Measurements from ENCODE around the gene PEF1.
A peak's percentile ranks its signal among the peaks of the same experiment; 100 is the strongest.

PEF1 gene

GRCh38 chr1:31615939-31616338 is 28.7 kb downstream of the PEF1 start:
- Histone ChIP-seq H3K27ac (no peak overlapping the region), H3K4me1 (peaks cover 49 to 71% (median 61%) of the 10 kb centered on the region in 10 experiments), H3K36me3 (no peaks in the 10 kb centered on the region), H3K4me3 (no peak overlapping the region), H3K9me3 (replicated peaks in 1 of 11) (peaks cover 0 to 3% (median 0%) of the 10 kb centered on the region in 11 experiments; a peak in 1 of 22 replicates), H3K4me2 (peak overlapping the region in 5 of 11 experiments; percentile 48 to 99 (median 97); a peak in 4 of 22 replicates), H3K27me3 (peaks cover 0 to 21% (median 15%) of the 10 kb centered on the region in 11 experiments; a peak in 16 of 22 replicates), H3K9ac (no peak overlapping the region), H4K20me1 (0 out of 22 replicates have a peak, but pooled peaks cover 0 to 5% (median 0%) of the 10 kb centered on the region in 11 experiments)
- no peak for TF ChIP-seq Cebpa-rat (IDR thresholded peaks at IDR 0.05)

DNA sequence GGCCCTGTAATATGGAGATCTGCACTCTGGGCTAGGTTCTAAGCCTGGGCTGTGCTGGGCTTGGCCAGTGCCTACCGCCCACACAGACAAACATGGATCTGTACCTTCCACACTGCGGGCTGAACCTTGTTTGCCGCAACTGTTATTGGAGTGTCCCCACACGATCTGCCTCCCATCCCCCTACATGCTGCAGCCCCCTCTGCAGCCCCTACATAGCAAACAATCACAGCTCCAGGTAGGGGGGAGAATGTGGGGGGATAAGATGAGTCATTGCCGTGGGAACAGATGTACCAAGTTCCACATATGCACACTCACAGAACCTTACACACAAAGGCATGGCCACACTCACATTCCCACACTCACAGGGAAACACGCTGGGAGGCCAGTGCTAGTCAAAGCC is 29.3 kb downstream of the PEF1 start:
- 0 out of 22 replicates have a peak, but pooled peaks cover 0 to 5% (median 0%) of the 10 kb centered on the region in 11 experiments for H4K20me1 ChIP-seq
- H3K4me1 ChIP-seq, result peaks cover 50 to 71% (median 62%) of the 10 kb centered on the region in 10 experiments
- H3K9me3 ChIP-seq (replicated peaks in 1 of 11), result peaks cover 0 to 3% (median 0%) of the 10 kb centered on the region in 11 experiments; a peak in 1 of 22 replicates
- no peak overlapping the region for H3K4me3 ChIP-seq
- H3K9ac ChIP-seq, result no peak overlapping the region
- peaks cover 0 to 21% (median 15%) of the 10 kb centered on the region in 11 experiments; a peak in 16 of 22 replicates for H3K27me3 ChIP-seq
- H3K4me2 ChIP-seq, result peak overlapping the region in 8 of 11 experiments; percentile 48 to 99 (median 66); a peak in 10 of 22 replicates
- TF ChIP-seq Cebpa-rat (IDR thresholded peaks at IDR 0.05), result no peak
- no peaks in the 10 kb centered on the region for H3K36me3 ChIP-seq
- no peak overlapping the region for H3K27ac ChIP-seq

DNA sequence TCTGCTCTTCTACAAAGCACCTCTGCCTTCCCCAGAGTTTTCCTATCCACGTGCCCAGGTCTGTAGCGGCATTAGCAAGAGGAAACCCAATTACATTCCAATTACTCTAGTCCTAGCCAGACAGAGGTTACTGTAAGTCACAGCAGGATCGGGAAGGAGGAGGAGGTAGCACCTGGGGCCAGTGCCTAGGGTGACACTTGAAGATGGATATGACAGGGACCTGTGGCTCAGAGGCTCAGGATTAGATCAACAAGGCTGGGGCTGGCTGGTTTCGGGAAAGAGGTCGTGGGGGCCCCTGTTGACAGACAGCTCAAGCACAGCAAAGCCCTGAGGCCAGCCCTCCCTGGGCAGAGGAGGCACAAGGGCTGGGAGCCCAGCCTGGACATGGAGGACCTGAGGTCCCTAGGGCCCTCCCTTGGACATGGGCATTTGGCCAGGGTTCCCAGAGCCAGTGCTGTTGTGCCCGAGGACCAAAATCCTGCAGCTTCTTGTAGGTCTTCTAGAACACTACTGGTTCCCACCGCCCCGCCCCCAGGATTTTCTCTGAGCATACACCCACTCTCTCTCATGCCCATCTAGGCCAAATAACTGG is 30.2 kb downstream of the PEF1 start:
- H3K9ac ChIP-seq, result peak overlapping the region in 5 of 11 experiments; percentile 4 to 54 (median 42); a peak in 8 of 22 replicates
- TF ChIP-seq Cebpa-rat (IDR thresholded peaks at IDR 0.05), result no peak
- H3K9me3 ChIP-seq (replicated peaks in 1 of 11), result peaks cover 0 to 3% (median 0%) of the 10 kb centered on the region in 11 experiments; a peak in 1 of 22 replicates
- H4K20me1 ChIP-seq, result 0 out of 22 replicates have a peak, but pooled peaks cover 0 to 5% (median 0%) of the 10 kb centered on the region in 11 experiments
- no peak overlapping the region for H3K4me3 ChIP-seq
- peaks cover 0 to 21% (median 15%) of the 10 kb centered on the region in 11 experiments; a peak in 16 of 22 replicates for H3K27me3 ChIP-seq
- H3K4me2 ChIP-seq, result peak overlapping the region; percentile 48 to 99 (median 65)
- peaks cover 42 to 62% (median 53%) of the 10 kb centered on the region in 10 experiments for H3K4me1 ChIP-seq
- peak overlapping the region in 10 of 11 experiments; percentile 33 to 66 (median 62); a peak in 20 of 22 replicates for H3K27ac ChIP-seq
- H3K36me3 ChIP-seq, result no peaks in the 10 kb centered on the region

GRCh38 chr1:31609514-31610118 is 35.1 kb downstream of the PEF1 start:
- Histone ChIP-seq H3K4me1 (peaks cover 24 to 70% (median 41%) of the 10 kb centered on the region in 10 experiments), H3K4me2 (peak overlapping the region in 2 of 11 experiments; percentile 37 to 45; a peak in 3 of 22 replicates), H3K9ac (no peak overlapping the region), H4K20me1 (no peaks in the 10 kb centered on the region), H3K27me3 (no peaks in the 10 kb centered on the region), H3K27ac (no peak overlapping the region), H3K4me3 (no peak overlapping the region), H3K36me3 (no peaks in the 10 kb centered on the region), H3K9me3 (replicated peaks in 1 of 11) (peaks cover 0 to 11% (median 0%) of the 10 kb centered on the region in 11 experiments; a peak in 2 of 22 replicates)
- no peak for TF ChIP-seq Cebpa-rat (IDR thresholded peaks at IDR 0.05)

DNA sequence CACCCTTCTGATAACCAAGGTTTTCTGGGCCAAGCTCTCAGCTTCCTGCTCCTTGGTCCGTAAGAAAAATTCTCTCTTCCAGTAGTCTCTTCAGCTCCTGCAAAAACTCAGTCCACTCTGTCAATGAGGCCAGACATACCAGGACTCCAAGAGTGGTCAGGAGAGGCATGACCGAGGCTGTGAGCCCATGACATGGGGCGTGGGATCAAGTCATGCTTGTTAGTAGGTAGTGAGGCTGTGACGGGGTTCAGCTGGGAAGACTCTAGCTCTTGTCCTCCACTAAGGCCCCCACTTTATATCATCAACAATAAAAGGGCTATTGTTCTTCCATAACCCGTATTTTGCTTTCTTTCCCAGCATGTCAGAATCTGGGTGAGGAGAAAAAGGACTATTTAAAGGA is 37.3 kb downstream of the PEF1 start:
- no peaks in the 10 kb centered on the region for H4K20me1 ChIP-seq
- no peak overlapping the region for H3K4me3 ChIP-seq
- H3K27me3 ChIP-seq, result no peaks in the 10 kb centered on the region
- peaks cover 0 to 8% (median 0%) of the 10 kb centered on the region in 11 experiments; a peak in 7 of 22 replicates for H3K9me3 ChIP-seq (replicated peaks in 1 of 11)
- H3K4me1 ChIP-seq, result peaks cover 9 to 56% (median 26%) of the 10 kb centered on the region in 10 experiments; a peak in 19 of 20 replicates
- peak overlapping the region in 2 of 11 experiments; percentile 36 to 71; a peak in 2 of 22 replicates for H3K4me2 ChIP-seq
- TF ChIP-seq Cebpa-rat (IDR thresholded peaks at IDR 0.05), result no peak
- no peaks in the 10 kb centered on the region for H3K36me3 ChIP-seq
- peak overlapping the region in 2 of 11 experiments; percentile 17 to 73; a peak in 2 of 22 replicates for H3K27ac ChIP-seq
- H3K9ac ChIP-seq, result no peak overlapping the region

GRCh38 chr1:31605908-31606427 is 38.7 kb downstream of the PEF1 start:
- no peaks in the 10 kb centered on the region for H3K36me3 ChIP-seq
- H3K27ac ChIP-seq, result peak overlapping the region; percentile 18 to 80 (median 74); a peak in 21 of 22 replicates
- no peaks in the 10 kb centered on the region for H3K27me3 ChIP-seq
- H3K9me3 ChIP-seq (replicated peaks in 1 of 11), result peaks cover 0 to 13% (median 4%) of the 10 kb centered on the region in 11 experiments; a peak in 9 of 22 replicates
- H3K4me1 ChIP-seq, result peaks cover 15 to 45% (median 25%) of the 10 kb centered on the region in 10 experiments
- peak overlapping the region; percentile 10 to 77 (median 59); a peak in 20 of 22 replicates for H3K4me2 ChIP-seq
- no peak overlapping the region for H3K4me3 ChIP-seq
- no peaks in the 10 kb centered on the region for H4K20me1 ChIP-seq
- peak in 9 of 11 experiments; percentile 18 to 74 (median 56); a peak in 8 of 22 replicates for TF ChIP-seq Cebpa-rat (IDR thresholded peaks at IDR 0.05)
- H3K9ac ChIP-seq, result peak overlapping the region in 6 of 11 experiments; percentile 19 to 53 (median 34); a peak in 8 of 22 replicates

GRCh38 chr1:31602081-31602480 is 42.6 kb downstream of the PEF1 start:
- Histone ChIP-seq H3K9ac (no peak overlapping the region), H3K4me2 (no peak overlapping the region), H3K36me3 (no peaks in the 10 kb centered on the region), H3K4me3 (no peak overlapping the region), H3K27ac (no peak overlapping the region), H3K9me3 (replicated peaks in 1 of 11) (peaks cover 0 to 13% (median 4%) of the 10 kb centered on the region in 11 experiments; a peak in 10 of 22 replicates), H3K27me3 (no peaks in the 10 kb centered on the region), H4K20me1 (no peaks in the 10 kb centered on the region), H3K4me1 (peaks cover 26 to 64% (median 56%) of the 10 kb centered on the region in 10 experiments)
- no peak for TF ChIP-seq Cebpa-rat (IDR thresholded peaks at IDR 0.05)

DNA sequence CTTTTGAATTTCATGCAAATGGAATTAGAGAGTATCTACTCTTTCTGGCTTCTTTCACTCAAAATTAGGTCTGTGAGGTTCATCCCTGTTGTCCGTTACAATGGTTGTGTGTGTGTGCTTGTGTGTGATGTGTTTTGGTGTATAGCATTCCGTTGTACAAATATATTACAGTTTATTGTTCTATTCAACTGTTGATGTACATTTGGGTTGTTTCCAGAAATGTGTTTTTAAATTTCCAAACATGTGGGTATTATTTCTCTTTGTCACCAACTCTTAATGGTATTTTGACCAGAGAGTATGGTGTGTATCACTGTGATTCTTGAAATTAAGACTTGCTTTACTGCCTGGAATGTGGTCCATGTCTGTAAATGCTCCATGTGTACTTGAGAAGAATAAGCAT is 44.0 kb downstream of the PEF1 start:
- peaks cover 26 to 68% (median 62%) of the 10 kb centered on the region in 10 experiments for H3K4me1 ChIP-seq
- H3K27me3 ChIP-seq, result no peaks in the 10 kb centered on the region
- no peaks in the 10 kb centered on the region for H3K36me3 ChIP-seq
- peak overlapping the region in 7 of 11 experiments; percentile 33 to 96 (median 91); a peak in 10 of 22 replicates for H3K27ac ChIP-seq
- no peak overlapping the region for H3K4me3 ChIP-seq
- TF ChIP-seq Cebpa-rat (IDR thresholded peaks at IDR 0.05), result no peak
- H3K4me2 ChIP-seq, result peak overlapping the region in 7 of 11 experiments; percentile 13 to 79 (median 56); a peak in 11 of 22 replicates
- no peak overlapping the region for H3K9ac ChIP-seq
- peaks cover 0 to 13% (median 4%) of the 10 kb centered on the region in 11 experiments; a peak in 10 of 22 replicates for H3K9me3 ChIP-seq (replicated peaks in 1 of 11)
- H4K20me1 ChIP-seq, result no peaks in the 10 kb centered on the region
